Epithelial cell of esophagus (primary cell): ENCODE data around the gene MRM3.

Experiments used
- DNase-seq: peaks from one replicate; pipeline ENCODE4 v3.0.0; 2010; ENCODE audit warnings: low read depth
- H3K4me3 ChIP-seq: 2 replicates; pipeline ENCODE4 v1.5.1; 2011; ENCODE audit warnings: mild to moderate bottlenecking, low read length, control low read depth
- CTCF ChIP-seq: IDR thresholded peaks from 2 replicates; pipeline ENCODE4 v1.5.1; 2011; ENCODE audit warnings: low read depth, mild to moderate bottlenecking, low read length, control low read depth, inconsistent platforms; ENCODE audit not compliant: insufficient read depth; ENCODE audit errors: missing control alignments

Gene MRM3

GRCh38 chr17:792277-792676, 10.1 kb downstream of the MRM3 start:
- peak; percentile 14 for TF ChIP-seq CTCF
- peak; percentile 46 for DNase-seq
- H3K4me3 ChIP-seq, result no peak overlapping the region

DNA sequence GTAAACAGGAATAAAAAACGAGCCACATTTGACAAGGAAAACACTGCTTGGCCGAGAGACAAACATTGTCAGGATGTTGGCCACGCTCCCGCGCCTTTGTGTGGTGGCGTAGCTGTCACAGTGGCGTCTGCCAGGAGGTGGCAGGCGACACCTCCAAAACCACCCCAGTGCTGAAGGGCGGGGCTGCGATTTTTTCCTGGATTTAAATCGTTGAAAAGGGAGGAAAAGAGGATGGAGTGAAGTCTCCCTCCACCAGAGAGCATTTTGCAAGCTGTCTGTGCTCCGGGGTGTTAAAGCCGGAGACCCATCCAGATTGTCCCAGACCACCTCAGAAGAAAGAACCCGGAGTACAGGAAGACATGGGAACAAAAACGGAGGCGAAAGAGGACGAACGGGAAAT, 12.7 kb downstream of the MRM3 start:
- no peak overlapping the region for H3K4me3 ChIP-seq
- DNase-seq, result peak; percentile 68

DNA sequence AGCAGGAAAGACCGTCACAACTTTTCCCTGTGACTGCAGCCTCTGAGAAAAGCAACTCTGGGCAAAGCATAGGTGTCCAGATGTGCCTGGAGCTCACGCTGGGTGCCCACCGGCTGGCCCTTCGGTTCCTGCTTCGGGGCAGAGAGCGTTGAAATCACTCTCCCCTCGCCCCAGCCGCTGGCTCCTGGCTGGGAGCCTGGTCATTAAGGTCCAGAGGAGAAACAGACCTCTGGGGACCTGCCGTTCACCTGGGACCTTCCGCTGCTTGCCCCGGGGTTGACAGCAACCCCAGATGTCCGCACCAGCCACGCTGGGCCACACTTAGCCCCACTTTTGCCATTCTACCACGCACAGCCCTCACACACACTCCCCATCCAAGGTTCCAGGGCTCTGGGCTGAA, 13.1 kb downstream of the MRM3 start:
- no peak overlapping the region for H3K4me3 ChIP-seq
- no peak for TF ChIP-seq CTCF
- DNase-seq, result no peak

More for the DNA sequence above, 12.7 kb downstream of the MRM3 start:
- TF ChIP-seq CTCF, result peak; percentile 77

- no peak for DNase-seq
- TF ChIP-seq CTCF, result no peak
Observed at GRCh38 chr17:795721-796120, 13.6 kb downstream of the MRM3 start.

GRCh38 chr17:796609-797008, 14.5 kb downstream of the MRM3 start:
- H3K4me3 ChIP-seq, result no peak overlapping the region
- TF ChIP-seq CTCF, result no peak
- peak; percentile 45 for DNase-seq

More at GRCh38 chr17:795721-796120, 13.6 kb downstream of the MRM3 start:
- no peak overlapping the region for H3K4me3 ChIP-seq

DNA sequence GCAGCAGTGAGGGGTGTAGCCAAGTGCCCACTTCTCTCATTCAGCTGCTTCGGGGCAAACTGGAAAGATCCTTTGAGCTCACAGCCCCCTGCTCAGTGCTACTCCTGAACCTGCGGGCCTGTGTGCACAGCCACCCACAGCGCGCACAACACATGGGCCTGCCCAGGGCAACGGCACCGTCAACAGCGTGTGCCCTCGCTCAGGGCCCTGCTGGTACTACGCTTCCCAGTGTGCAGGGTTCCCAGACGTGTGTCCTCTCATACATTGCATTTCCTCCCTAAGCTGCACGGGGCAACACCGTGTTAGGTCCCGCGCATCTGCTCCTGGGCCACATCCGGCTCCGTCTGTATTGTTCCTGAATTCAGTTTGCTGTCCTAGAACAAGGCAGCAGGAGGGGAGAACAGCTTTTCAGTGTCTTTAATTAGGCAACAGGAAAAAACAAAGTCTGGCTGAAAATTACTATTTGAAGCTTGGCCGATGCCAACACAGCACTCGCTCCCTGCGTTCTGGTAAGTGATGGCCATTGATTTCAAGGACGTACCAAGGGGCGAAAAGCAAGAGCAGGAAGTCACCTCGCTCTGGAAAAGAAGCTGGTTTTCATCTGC, 15.2 kb downstream of the MRM3 start:
- DNase-seq, result no peak
- no peak overlapping the region for H3K4me3 ChIP-seq
- TF ChIP-seq CTCF, result no peak

- no peak overlapping the region for H3K4me3 ChIP-seq
- no peak for TF ChIP-seq CTCF
- DNase-seq, result no peak
Observed at GRCh38 chr17:798246-798645, 16.1 kb downstream of the MRM3 start.
